ENCODE data around the gene LRRFIP1.

LRRFIP1 gene

GRCh38 chr2:237650455-237650850 is 23.1 kb downstream of the LRRFIP1 start:
- DNase-seq (ENCODE audit: low read depth), result no peak
- no peak overlapping the region for H3K4me3 ChIP-seq (ENCODE audit: low read depth, low read length)
- TF ChIP-seq, protein P1, sequence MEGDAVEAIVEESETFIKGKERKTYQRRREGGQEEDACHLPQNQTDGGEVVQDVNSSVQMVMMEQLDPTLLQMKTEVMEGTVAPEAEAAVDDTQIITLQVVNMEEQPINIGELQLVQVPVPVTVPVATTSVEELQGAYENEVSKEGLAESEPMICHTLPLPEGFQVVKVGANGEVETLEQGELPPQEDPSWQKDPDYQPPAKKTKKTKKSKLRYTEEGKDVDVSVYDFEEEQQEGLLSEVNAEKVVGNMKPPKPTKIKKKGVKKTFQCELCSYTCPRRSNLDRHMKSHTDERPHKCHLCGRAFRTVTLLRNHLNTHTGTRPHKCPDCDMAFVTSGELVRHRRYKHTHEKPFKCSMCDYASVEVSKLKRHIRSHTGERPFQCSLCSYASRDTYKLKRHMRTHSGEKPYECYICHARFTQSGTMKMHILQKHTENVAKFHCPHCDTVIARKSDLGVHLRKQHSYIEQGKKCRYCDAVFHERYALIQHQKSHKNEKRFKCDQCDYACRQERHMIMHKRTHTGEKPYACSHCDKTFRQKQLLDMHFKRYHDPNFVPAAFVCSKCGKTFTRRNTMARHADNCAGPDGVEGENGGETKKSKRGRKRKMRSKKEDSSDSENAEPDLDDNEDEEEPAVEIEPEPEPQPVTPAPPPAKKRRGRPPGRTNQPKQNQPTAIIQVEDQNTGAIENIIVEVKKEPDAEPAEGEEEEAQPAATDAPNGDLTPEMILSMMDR (conservative IDR thresholded peaks at IDR 0.05; ENCODE audit: low read depth, low read length), result no peak

- no peak overlapping the region for H3K4me3 ChIP-seq (ENCODE audit: low read depth, low read length)
- TF ChIP-seq, protein P1 (conservative IDR thresholded peaks at IDR 0.05; ENCODE audit: low read depth, low read length), result no peak
- DNase-seq (ENCODE audit: low read depth), result no peak
Observed at GRCh38 chr2:237651761-237652160, 24.4 kb downstream of the LRRFIP1 start.

- H3K4me3 ChIP-seq (ENCODE audit: low read depth, low read length), result no peak overlapping the region
- no peak for DNase-seq (ENCODE audit: low read depth)
- TF ChIP-seq, protein P1 (conservative IDR thresholded peaks at IDR 0.05; ENCODE audit: low read depth, low read length), result no peak
Observed at GRCh38 chr2:237652181-237652580, 24.8 kb downstream of the LRRFIP1 start.

GRCh38 chr2:237652854-237653253 is 25.5 kb downstream of the LRRFIP1 start:
- no peak overlapping the region for H3K4me3 ChIP-seq (ENCODE audit: low read depth, low read length)
- no peak for DNase-seq (ENCODE audit: low read depth)
- TF ChIP-seq, protein P1 (conservative IDR thresholded peaks at IDR 0.05; ENCODE audit: low read depth, low read length), result no peak

DNA sequence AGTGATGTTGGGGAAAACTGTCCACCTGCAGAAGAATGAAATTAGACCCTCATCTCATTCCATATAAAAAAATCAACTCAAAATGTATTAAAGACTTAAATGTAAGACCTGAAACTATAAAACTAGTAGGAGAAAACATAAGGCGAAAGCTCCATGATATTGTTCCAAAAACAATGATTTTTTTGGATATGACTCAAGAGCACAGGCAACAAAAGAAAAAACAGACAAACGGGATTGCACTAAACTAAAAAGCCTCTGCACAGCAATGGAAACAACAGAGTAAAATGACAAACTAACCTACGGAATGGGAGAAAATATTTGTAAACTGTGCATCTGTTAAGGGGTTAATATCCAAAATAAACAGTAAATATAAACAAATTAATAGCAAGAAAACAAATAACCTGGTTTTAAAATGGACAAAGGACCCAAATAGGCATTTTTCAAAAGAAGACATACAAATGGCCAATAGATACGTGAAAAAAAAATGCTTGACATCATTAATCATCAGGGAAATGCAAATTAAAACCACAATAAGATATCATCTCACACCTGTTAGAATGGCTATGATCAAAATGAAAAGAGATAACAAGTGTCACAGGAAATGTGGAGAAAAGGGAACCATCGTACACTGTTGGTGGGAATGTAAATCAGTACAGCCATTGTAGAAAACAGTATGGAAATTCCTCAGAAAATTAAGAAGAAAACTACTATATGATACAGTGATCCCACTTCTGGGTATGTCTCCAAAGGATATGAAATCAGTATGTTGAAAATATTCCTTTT is 26.6 kb downstream of the LRRFIP1 start:
- no peak overlapping the region for H3K4me3 ChIP-seq (ENCODE audit: low read depth, low read length)
- no peak for DNase-seq (ENCODE audit: low read depth)
- TF ChIP-seq, protein P1 (conservative IDR thresholded peaks at IDR 0.05; ENCODE audit: low read depth, low read length), result no peak

DNA sequence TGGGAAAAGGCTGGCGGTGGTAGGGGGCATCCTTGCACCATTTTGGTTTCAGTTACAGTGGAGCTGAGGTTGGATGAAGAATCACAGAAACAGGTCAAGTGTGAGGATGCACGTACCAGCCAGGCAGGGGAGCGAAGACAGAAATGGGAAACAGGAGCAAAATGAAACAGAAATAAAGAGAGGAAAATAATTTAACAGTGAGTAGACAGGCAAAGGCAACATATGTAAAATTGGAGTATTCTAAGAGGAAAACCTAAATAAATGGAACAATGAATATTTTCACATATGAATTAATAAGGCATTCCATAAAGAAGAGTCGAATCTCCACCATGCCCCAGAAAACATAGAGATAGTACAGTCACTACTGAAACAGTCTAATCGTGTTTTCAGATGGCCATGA is 29.7 kb downstream of the LRRFIP1 start:
- no peak overlapping the region for H3K4me3 ChIP-seq (ENCODE audit: low read depth, low read length)
- TF ChIP-seq, protein P1 (conservative IDR thresholded peaks at IDR 0.05; ENCODE audit: low read depth, low read length), result no peak
- DNase-seq (ENCODE audit: low read depth), result no peak

GRCh38 chr2:237660381-237660900 is 33.1 kb downstream of the LRRFIP1 start:
- no peak overlapping the region for H3K4me3 ChIP-seq (ENCODE audit: low read depth, low read length)
- DNase-seq (ENCODE audit: low read depth), result no peak
- TF ChIP-seq, protein P1 (conservative IDR thresholded peaks at IDR 0.05; ENCODE audit: low read depth, low read length), result no peak
